ENCODE data around the gene IQCH. TPM values are rescaled to one million over a fixed set of nuclear protein-coding genes. Genes with fewer than 3 reads are reported as not detected.

The IQCH gene
- total and polyA plus RNA-seq, 2 of the 4 experiments (the other 2 are of a cell fraction): 0.60 to 2.5 TPM

GRCh38 chr15:67548862-67549651, 294.5 kb downstream of the IQCH start:
- ChIA-PET CTCF (no interaction called here), POLR2A (ENCODE audit: unreplicated experiment) (interaction anchor here (0.5 kb wide), 1 partner anchor 81 kb away, joined by 4 read pairs; no protein-coding TSS in a partner anchor)
- H2BK120ac ChIP-seq (ENCODE audit: low read depth, low read length): no peak overlapping the region
- H2BK5ac ChIP-seq (ENCODE audit: low read depth, low read length, poor library complexity, severe bottlenecking): no peak overlapping the region
- H3K14ac ChIP-seq (replicated peaks; ENCODE audit: low read depth, low read length): no peak overlapping the region
- 100% methylated on average over 1 of the region's 8 CpGs; no CpG with 5 or more reads in 1 of the 2 experiments for WGBS, 2 experiments (ENCODE audit: extremely low coverage in 2 of 2, insufficient read length in 1 of 2)
- H4K8ac ChIP-seq (ENCODE audit: low read depth in 2 of 2, low read length in 2 of 2): no peak overlapping the region
- ATAC-seq (ENCODE audit: low read depth) (no peak), DNase-seq (no peak)
- peaks cover 16% of the 10 kb centered on the region for H3K36me3 ChIP-seq (ENCODE audit: control insufficient read depth, insufficient read depth, low read length)
- H3K23ac ChIP-seq (ENCODE audit: low read depth, low read length): no peak overlapping the region
- no peak overlapping the region for H3K4me3 ChIP-seq (ENCODE audit: insufficient read depth, low read depth, low read length)
- H3K9ac ChIP-seq (ENCODE audit: low read depth, low read length): no peak overlapping the region
- H3K9me3 ChIP-seq (ENCODE audit: control insufficient read depth, insufficient read depth, low read length): no peaks in the 10 kb centered on the region
- H2AK9ac ChIP-seq (replicated peaks; ENCODE audit: low read depth, low read length, poor library complexity): no peak overlapping the region
- peaks cover 8 to 16% of the 10 kb centered on the region in 2 experiments for H3K79me1 ChIP-seq (ENCODE audit: low read depth in 1 of 2, low read length in 2 of 2)
- no peak overlapping the region for H3K4me2 ChIP-seq (ENCODE audit: low read depth, low read length)
- H3K4ac ChIP-seq (ENCODE audit: low read depth, low read length): no peak overlapping the region
- peaks cover 3% of the 10 kb centered on the region; the same call in 1 of the 2 replicates for H3K9me1 ChIP-seq (ENCODE audit: insufficient read depth, low read length)
- intact Hi-C loops (cut with micrococcal nuclease): no loop called here
- H2BK15ac ChIP-seq (ENCODE audit: low read depth, low read length): no peak overlapping the region
- dilution Hi-C loops (cut with HindIII; ENCODE audit: low sequenced_read_pairs, unreplicated experiment): no loop called here
- in situ Hi-C loops (cut with MboI; ENCODE audit: low sequenced_read_pairs): no loop called here
- no peak overlapping the region for H4K5ac ChIP-seq (ENCODE audit: low read depth, low read length)
- no peak overlapping the region for H2AFZ ChIP-seq (replicated peaks; ENCODE audit: low read length, poor library complexity)
- peaks cover 5% of the 10 kb centered on the region for H3K4me1 ChIP-seq (ENCODE audit: control insufficient read depth, insufficient read depth, low read length)
- no peak overlapping the region for H3K27ac ChIP-seq (ENCODE audit: insufficient read depth, low read length)
- peaks cover 7% of the 10 kb centered on the region; the same call in 1 of the 2 replicates for H4K20me1 ChIP-seq (ENCODE audit: insufficient read depth, low read length)
- H4K91ac ChIP-seq (ENCODE audit: insufficient read depth, low read depth, low read length): no peak overlapping the region
- no TSS peak for BruUV-seq (replicated peaks)
- H3K18ac ChIP-seq (ENCODE audit: low read depth, low read length): no peak overlapping the region
- H3K56ac ChIP-seq (ENCODE audit: extremely low read depth, insufficient read depth, low read length): no peak overlapping the region
- H2BK20ac ChIP-seq (ENCODE audit: low read depth, low read length): no peak overlapping the region
- H3K27me3 ChIP-seq (ENCODE audit: control insufficient read depth, insufficient read depth, low read length): no peaks in the 10 kb centered on the region
- H2AK5ac ChIP-seq (ENCODE audit: low read depth, low read length): no peak overlapping the region
- TF ChIP-seq BHLHE40 (IDR thresholded peaks at IDR 0.05; ENCODE audit: low read depth, low read length) (no peak), MAZ (IDR thresholded peaks at IDR 0.05; ENCODE audit: borderline replicate concordance, low read depth, low read length) (no peak), MXI1 (IDR thresholded peaks at IDR 0.05; ENCODE audit: borderline replicate concordance, low read depth, low read length) (no peak), CEBPB (IDR thresholded peaks at IDR 0.05; ENCODE audit: low read depth, low read length) (no peak), SMC3 (IDR thresholded peaks at IDR 0.05; ENCODE audit: low read depth, low read length) (no peak), NFE2L2 (IDR thresholded peaks at IDR 0.05; ENCODE audit: low read depth, low read length) (no peak), RCOR1 (IDR thresholded peaks at IDR 0.05; ENCODE audit: insufficient replicate concordance, low read length) (no peak), RAD21 (IDR thresholded peaks at IDR 0.05; ENCODE audit: low read length) (no peak), MAFK (IDR thresholded peaks at IDR 0.05; ENCODE audit: low read depth, low read length) (no peak), CHD1 (IDR thresholded peaks at IDR 0.05; ENCODE audit: low read depth, low read length) (no peak), RFX5 (IDR thresholded peaks at IDR 0.05; ENCODE audit: low read depth, low read length) (no peak), POLR2A (IDR thresholded peaks at IDR 0.05; ENCODE audit: low read depth, low read length) (no peak)
- TF ChIP-seq, protein P1, sequence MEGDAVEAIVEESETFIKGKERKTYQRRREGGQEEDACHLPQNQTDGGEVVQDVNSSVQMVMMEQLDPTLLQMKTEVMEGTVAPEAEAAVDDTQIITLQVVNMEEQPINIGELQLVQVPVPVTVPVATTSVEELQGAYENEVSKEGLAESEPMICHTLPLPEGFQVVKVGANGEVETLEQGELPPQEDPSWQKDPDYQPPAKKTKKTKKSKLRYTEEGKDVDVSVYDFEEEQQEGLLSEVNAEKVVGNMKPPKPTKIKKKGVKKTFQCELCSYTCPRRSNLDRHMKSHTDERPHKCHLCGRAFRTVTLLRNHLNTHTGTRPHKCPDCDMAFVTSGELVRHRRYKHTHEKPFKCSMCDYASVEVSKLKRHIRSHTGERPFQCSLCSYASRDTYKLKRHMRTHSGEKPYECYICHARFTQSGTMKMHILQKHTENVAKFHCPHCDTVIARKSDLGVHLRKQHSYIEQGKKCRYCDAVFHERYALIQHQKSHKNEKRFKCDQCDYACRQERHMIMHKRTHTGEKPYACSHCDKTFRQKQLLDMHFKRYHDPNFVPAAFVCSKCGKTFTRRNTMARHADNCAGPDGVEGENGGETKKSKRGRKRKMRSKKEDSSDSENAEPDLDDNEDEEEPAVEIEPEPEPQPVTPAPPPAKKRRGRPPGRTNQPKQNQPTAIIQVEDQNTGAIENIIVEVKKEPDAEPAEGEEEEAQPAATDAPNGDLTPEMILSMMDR (conservative IDR thresholded peaks at IDR 0.05; ENCODE audit: low read depth, low read length): no peak
- TF ChIP-seq, protein P2, sequence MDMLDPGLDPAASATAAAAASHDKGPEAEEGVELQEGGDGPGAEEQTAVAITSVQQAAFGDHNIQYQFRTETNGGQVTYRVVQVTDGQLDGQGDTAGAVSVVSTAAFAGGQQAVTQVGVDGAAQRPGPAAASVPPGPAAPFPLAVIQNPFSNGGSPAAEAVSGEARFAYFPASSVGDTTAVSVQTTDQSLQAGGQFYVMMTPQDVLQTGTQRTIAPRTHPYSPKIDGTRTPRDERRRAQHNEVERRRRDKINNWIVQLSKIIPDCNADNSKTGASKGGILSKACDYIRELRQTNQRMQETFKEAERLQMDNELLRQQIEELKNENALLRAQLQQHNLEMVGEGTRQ (IDR thresholded peaks at IDR 0.05; ENCODE audit: low read depth, low read length): no peak
- TF ChIP-seq, protein P3, sequence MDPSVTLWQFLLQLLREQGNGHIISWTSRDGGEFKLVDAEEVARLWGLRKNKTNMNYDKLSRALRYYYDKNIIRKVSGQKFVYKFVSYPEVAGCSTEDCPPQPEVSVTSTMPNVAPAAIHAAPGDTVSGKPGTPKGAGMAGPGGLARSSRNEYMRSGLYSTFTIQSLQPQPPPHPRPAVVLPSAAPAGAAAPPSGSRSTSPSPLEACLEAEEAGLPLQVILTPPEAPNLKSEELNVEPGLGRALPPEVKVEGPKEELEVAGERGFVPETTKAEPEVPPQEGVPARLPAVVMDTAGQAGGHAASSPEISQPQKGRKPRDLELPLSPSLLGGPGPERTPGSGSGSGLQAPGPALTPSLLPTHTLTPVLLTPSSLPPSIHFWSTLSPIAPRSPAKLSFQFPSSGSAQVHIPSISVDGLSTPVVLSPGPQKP (IDR thresholded peaks at IDR 0.05; ENCODE audit: borderline replicate concordance, low read depth, low read length): no peak
